HCT116 (cell line): Measurements from ENCODE around the gene PITRM1.

Source experiments
- CTCF ChIP-seq, 3 experiments: fragments of 200-600 bp in 1 of 3; sonication (generic) in 1 of 3; IDR thresholded peaks in 2 of 3; conservative IDR thresholded peaks in 1 of 3; 2 replicates each; pipeline ENCODE4 v1.5.1; 2012 to 2017; ENCODE audit warnings: low read depth in 2 of 3, low read length in 2 of 3, antibody characterized with exemption in 1 of 3, borderline replicate concordance in 1 of 3, control low read depth in 1 of 3, mild to moderate bottlenecking in 1 of 3, mixed read lengths in 1 of 3, mixed run types in 1 of 3, moderate library complexity in 1 of 3; ENCODE audit not compliant: insufficient read depth in 1 of 3
- EZH2phosphoT487 ChIP-seq: fragments of 200-600 bp; IDR thresholded peaks from 2 replicates; pipeline ENCODE4 v1.6.1; 2018; ENCODE audit warnings: antibody characterized with exemption, borderline replicate concordance
- POLR2A ChIP-seq: IDR thresholded peaks from 2 replicates; pipeline ENCODE4 v1.7.0; 2011; ENCODE audit warnings: borderline replicate concordance; ENCODE audit not compliant: insufficient read depth, insufficient read length; ENCODE audit errors: extremely low read depth
- RAD21 ChIP-seq: IDR thresholded peaks from 2 replicates; pipeline ENCODE4 v1.6.1; 2012; ENCODE audit warnings: low read depth, mild to moderate bottlenecking

GRCh38 chr10:3195286-3195685 is 22.7 kb upstream of the PITRM1 start:
- TF ChIP-seq EZH2phosphoT487 (no peak), CTCF (IDR thresholded peaks at IDR 0.05 in 2 of 3, conservative IDR thresholded peaks at IDR 0.05 in 1 of 3; ENCODE audit: borderline replicate concordance in 1 of 3, insufficient read depth in 1 of 3, low read depth in 2 of 3, low read length in 2 of 3) (no peak), RAD21 (no peak), POLR2A (no peak)
